K562 (cell line): ENCODE results near the gene LPIN1. TPM values are rescaled to one million over a fixed set of nuclear protein-coding genes. Genes with fewer than 3 reads are reported as not detected.

ENCODE experiments used
- KDM4B ChIP-seq, 2 experiments: fragments of 450-650 bp in 1 of 2; sonication (generic) in 1 of 2; IDR thresholded peaks; 2 replicates each; pipeline ENCODE4 v1.6.1; 2016 to 2017; ENCODE audit warnings: borderline replicate concordance in 2 of 2, antibody characterized with exemption in 1 of 2, low read depth in 1 of 2, mild to moderate bottlenecking in 1 of 2
- KLF10 ChIP-seq: fragments of 250-450 bp; sonication (Bioruptor Pico); IDR thresholded peaks from 2 replicates; pipeline ENCODE4 v1.6.1; 2021; ENCODE audit warnings: matching md5 sums
- NELFE ChIP-seq: IDR thresholded peaks from 2 replicates; pipeline ENCODE4 v1.6.1; 2011; ENCODE audit warnings: mild to moderate bottlenecking; ENCODE audit not compliant: insufficient read depth, insufficient read length
- POLR2AphosphoS2 ChIP-seq: IDR thresholded peaks from 2 replicates; pipeline ENCODE4 v1.6.1; 2012; ENCODE audit warnings: low read length, improper control_type of control experiment
- SIX5 ChIP-seq, 2 experiments: IDR thresholded peaks; 2 replicates each; pipeline ENCODE4 v1.6.1; 2011; ENCODE audit warnings: low read length in 2 of 2, borderline replicate concordance in 1 of 2, low read depth in 1 of 2, mild to moderate bottlenecking in 1 of 2, moderate library complexity in 1 of 2; ENCODE audit not compliant: insufficient read depth in 1 of 2
- SLC30A9 ChIP-seq: fragments of 250-450 bp; sonication (Bioruptor Pico); IDR thresholded peaks from 2 replicates; pipeline ENCODE4 v1.8.0; 2022; ENCODE audit warnings: mild to moderate bottlenecking, moderate library complexity
- SMARCB1 ChIP-seq: IDR thresholded peaks from 2 replicates; pipeline ENCODE4 v1.6.1; 2011; ENCODE audit warnings: improper control_type of control experiment, low read depth; ENCODE audit not compliant: insufficient read length
- TAL1 ChIP-seq: fragments of 450-650 bp; IDR thresholded peaks from 2 replicates; pipeline ENCODE4 v1.6.1; 2016; ENCODE audit warnings: mild to moderate bottlenecking
- TCF7L2 ChIP-seq: fragments of 150-350 bp; IDR thresholded peaks from 2 replicates; pipeline ENCODE4 v1.6.1; 2016; ENCODE audit warnings: low read depth, mild to moderate bottlenecking, low read length, moderate library complexity
- ZNF263 ChIP-seq: sonication (generic); formaldehyde crosslinking; IDR thresholded peaks from 2 replicates; pipeline ENCODE4 v1.8.0; 2022; ENCODE audit warnings: mild to moderate bottlenecking, missing genetic modification reagents, borderline replicate concordance
- ZNF584 ChIP-seq: fragments of 200-800 bp; sonication (Bioruptor generic); IDR thresholded peaks from 2 replicates; pipeline ENCODE4 v1.6.1; 2016; ENCODE audit warnings: low read depth, mild to moderate bottlenecking, missing genetic modification characterization, missing compliant biosample characterization
- ZNF644 ChIP-seq: fragments of 200-800 bp; sonication (Bioruptor generic); IDR thresholded peaks from 2 replicates; pipeline ENCODE4 v1.6.1; 2016; ENCODE audit warnings: low read depth, missing genetic modification characterization, missing compliant biosample characterization
- polyA plus RNA-seq, 8 experiments: library from polyadenylated mRNA; depleted of rRNA in 4 of 8; stranded (reverse) in 5 of 8; unstranded in 3 of 8; fragments of >200 nt; fragmentation: Nextera tagmentation in 2 of 8; fragmentation: Illumina TruSeq in 1 of 8; extraction: Ambion mirVana in 2 of 8; extraction: Trizol in 1 of 8; gene quantifications; 2 replicates each; pipeline versions ENCODE4 v1.2.1 to v1.2.3, GENCODE V29; 2011 to 2014; ENCODE audit warnings: inconsistent platforms in 1 of 8, missing spikeins in 1 of 8
- total RNA-seq, 7 experiments: library from RNA; depleted of rRNA in 6 of 7; stranded (reverse); fragments of >200 nt in 6 of 7; fragmentation: Illumina TruSeq in 2 of 7; extraction: Trizol in 2 of 7; gene quantifications; 2 replicates each; pipeline versions ENCODE4 v1.2.1 to v1.2.3, GENCODE V29; 2011 to 2021; ENCODE audit warnings: low replicate concordance in 1 of 7
- TF ChIP-seq, protein P1 (sequence below): sonication (generic); formaldehyde crosslinking; IDR thresholded peaks from 2 replicates; pipeline ENCODE4 v1.8.0; 2022; ENCODE audit warnings: mild to moderate bottlenecking, low read depth, missing genetic modification reagents
- TF ChIP-seq, protein P2 (sequence below): fragments of 450-650 bp; IDR thresholded peaks from 2 replicates; pipeline ENCODE4 v1.6.1; 2016; ENCODE audit warnings: borderline replicate concordance
- TF ChIP-seq, protein P3 (sequence below): fragments of 450-650 bp; IDR thresholded peaks from 2 replicates; pipeline ENCODE4 v1.6.1; 2017; ENCODE audit warnings: mild to moderate bottlenecking, moderate library complexity
- TF ChIP-seq, protein P4 (sequence below), 2 experiments: IDR thresholded peaks; 2 replicates each; pipeline ENCODE4 v1.6.1; 2011; ENCODE audit warnings: borderline replicate concordance in 1 of 2, control low read depth in 1 of 2, low read depth in 1 of 2, low read length in 1 of 2, mild to moderate bottlenecking in 1 of 2, mixed read lengths in 1 of 2, moderate library complexity in 1 of 2; ENCODE audit not compliant: insufficient read depth in 1 of 2, insufficient read length in 1 of 2, poor library complexity in 1 of 2, severe bottlenecking in 1 of 2; ENCODE audit errors: extremely low read depth in 1 of 2
- TF ChIP-seq, protein P5 (sequence below): fragments of 200-800 bp; sonication (Bioruptor generic); IDR thresholded peaks from 2 replicates; pipeline ENCODE4 v1.6.1; 2017; ENCODE audit warnings: missing genetic modification characterization, missing compliant biosample characterization
- TF ChIP-seq, protein P6 (sequence below), 3 experiments: fragments of 200-800 bp in 1 of 3; sonication (Bioruptor generic) in 1 of 3; sonication (generic) in 1 of 3; formaldehyde crosslinking in 1 of 3; IDR thresholded peaks; 2 replicates each; pipeline versions ENCODE4 v1.6.1 to v1.8.0; 2016 to 2022; ENCODE audit warnings: mild to moderate bottlenecking in 2 of 3, missing compliant biosample characterization in 2 of 3, missing genetic modification characterization in 2 of 3, missing genetic modification reagents in 1 of 3

Gene LPIN1
- total and polyA plus RNA-seq, 9 of the 15 experiments (the other 6 are each of a cell fraction or from before 2014, with no cell fraction given): 9.2 to 84.0 (median 27.8) TPM

DNA sequence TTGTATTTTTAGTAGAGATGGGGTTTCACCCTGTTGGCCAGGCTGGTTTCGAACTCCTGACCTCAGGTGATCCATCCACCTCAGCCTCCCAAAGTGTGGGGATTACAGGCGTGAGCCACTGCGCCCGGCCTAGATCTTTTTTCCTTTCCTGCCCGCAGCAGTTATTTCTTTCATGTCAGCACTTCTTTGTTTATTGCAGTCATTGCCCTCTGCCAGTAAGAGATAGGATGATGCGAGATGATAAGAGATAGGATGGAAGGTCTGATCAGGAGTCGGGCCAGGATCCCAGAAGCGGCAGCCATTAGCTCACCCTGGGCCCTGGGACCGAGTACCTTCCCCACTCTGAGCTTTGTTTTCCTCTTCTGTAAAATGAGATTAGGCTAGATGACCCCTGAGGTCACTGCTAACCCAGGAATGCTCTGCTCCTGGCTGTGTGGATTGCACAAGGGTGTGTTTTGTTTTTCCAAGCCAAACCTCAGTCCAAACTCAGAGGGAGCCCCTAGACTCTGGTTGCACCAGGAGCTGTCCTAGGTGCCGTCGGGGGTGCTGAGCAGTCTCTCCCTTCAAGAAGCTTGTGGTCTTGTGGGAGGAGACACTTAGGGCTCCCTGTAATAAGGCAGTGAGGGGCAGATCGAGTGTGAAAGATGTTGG is 63.3 kb downstream of the LPIN1 start (continued):
- TF ChIP-seq, protein P1, sequence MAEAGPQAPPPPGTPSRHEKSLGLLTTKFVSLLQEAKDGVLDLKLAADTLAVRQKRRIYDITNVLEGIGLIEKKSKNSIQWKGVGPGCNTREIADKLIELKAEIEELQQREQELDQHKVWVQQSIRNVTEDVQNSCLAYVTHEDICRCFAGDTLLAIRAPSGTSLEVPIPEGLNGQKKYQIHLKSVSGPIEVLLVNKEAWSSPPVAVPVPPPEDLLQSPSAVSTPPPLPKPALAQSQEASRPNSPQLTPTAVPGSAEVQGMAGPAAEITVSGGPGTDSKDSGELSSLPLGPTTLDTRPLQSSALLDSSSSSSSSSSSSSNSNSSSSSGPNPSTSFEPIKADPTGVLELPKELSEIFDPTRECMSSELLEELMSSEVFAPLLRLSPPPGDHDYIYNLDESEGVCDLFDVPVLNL: no peak
- no peak for TF ChIP-seq NELFE
- peak; percentile 43 for TF ChIP-seq TAL1
- no peak for TF ChIP-seq TCF7L2
- no peak for TF ChIP-seq SMARCB1
- TF ChIP-seq, protein P2, sequence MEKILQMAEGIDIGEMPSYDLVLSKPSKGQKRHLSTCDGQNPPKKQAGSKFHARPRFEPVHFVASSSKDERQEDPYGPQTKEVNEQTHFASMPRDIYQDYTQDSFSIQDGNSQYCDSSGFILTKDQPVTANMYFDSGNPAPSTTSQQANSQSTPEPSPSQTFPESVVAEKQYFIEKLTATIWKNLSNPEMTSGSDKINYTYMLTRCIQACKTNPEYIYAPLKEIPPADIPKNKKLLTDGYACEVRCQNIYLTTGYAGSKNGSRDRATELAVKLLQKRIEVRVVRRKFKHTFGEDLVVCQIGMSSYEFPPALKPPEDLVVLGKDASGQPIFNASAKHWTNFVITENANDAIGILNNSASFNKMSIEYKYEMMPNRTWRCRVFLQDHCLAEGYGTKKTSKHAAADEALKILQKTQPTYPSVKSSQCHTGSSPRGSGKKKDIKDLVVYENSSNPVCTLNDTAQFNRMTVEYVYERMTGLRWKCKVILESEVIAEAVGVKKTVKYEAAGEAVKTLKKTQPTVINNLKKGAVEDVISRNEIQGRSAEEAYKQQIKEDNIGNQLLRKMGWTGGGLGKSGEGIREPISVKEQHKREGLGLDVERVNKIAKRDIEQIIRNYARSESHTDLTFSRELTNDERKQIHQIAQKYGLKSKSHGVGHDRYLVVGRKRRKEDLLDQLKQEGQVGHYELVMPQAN: no peak
- TF ChIP-seq, protein P3, sequence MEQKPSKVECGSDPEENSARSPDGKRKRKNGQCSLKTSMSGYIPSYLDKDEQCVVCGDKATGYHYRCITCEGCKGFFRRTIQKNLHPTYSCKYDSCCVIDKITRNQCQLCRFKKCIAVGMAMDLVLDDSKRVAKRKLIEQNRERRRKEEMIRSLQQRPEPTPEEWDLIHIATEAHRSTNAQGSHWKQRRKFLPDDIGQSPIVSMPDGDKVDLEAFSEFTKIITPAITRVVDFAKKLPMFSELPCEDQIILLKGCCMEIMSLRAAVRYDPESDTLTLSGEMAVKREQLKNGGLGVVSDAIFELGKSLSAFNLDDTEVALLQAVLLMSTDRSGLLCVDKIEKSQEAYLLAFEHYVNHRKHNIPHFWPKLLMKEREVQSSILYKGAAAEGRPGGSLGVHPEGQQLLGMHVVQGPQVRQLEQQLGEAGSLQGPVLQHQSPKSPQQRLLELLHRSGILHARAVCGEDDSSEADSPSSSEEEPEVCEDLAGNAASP: no peak
- no peak for TF ChIP-seq ZNF584 (CRISPR knock-in tag)
- TF ChIP-seq ZNF644 (tag): no peak
- TF ChIP-seq SLC30A9: no peak
- no peak for TF ChIP-seq KLF10 (CRISPR knock-in tag)
- no peak for TF ChIP-seq SIX5 (IDR thresholded peaks at IDR 0.05; ENCODE audit: borderline replicate concordance in 1 of 2, insufficient read depth in 1 of 2, low read depth in 1 of 2, low read length in 2 of 2)
- TF ChIP-seq, protein P4, sequence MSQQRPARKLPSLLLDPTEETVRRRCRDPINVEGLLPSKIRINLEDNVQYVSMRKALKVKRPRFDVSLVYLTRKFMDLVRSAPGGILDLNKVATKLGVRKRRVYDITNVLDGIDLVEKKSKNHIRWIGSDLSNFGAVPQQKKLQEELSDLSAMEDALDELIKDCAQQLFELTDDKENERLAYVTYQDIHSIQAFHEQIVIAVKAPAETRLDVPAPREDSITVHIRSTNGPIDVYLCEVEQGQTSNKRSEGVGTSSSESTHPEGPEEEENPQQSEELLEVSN (IDR thresholded peaks at IDR 0.05; ENCODE audit: borderline replicate concordance in 1 of 2, extremely low read depth in 1 of 2, insufficient read depth in 1 of 2, insufficient read length in 1 of 2, low read depth in 1 of 2, low read length in 1 of 2, poor library complexity in 1 of 2, severe bottlenecking in 1 of 2): no peak
- TF ChIP-seq KDM4B (IDR thresholded peaks at IDR 0.05; ENCODE audit: borderline replicate concordance in 2 of 2, low read depth in 1 of 2): no peak
- TF ChIP-seq, protein P5, sequence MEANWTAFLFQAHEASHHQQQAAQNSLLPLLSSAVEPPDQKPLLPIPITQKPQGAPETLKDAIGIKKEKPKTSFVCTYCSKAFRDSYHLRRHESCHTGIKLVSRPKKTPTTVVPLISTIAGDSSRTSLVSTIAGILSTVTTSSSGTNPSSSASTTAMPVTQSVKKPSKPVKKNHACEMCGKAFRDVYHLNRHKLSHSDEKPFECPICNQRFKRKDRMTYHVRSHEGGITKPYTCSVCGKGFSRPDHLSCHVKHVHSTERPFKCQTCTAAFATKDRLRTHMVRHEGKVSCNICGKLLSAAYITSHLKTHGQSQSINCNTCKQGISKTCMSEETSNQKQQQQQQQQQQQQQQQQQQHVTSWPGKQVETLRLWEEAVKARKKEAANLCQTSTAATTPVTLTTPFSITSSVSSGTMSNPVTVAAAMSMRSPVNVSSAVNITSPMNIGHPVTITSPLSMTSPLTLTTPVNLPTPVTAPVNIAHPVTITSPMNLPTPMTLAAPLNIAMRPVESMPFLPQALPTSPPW (CRISPR knock-in tag): no peak
- no peak for TF ChIP-seq ZNF263 (CRISPR knock-in tag)
- TF ChIP-seq, protein P6, sequence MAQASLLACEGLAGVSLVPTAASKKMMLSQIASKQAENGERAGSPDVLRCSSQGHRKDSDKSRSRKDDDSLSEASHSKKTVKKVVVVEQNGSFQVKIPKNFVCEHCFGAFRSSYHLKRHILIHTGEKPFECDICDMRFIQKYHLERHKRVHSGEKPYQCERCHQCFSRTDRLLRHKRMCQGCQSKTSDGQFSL (CRISPR knock-in tag; IDR thresholded peaks at IDR 0.05): no peak
- TF ChIP-seq, protein P6 (tag; IDR thresholded peaks at IDR 0.05): peak in 1 of 2 experiments; percentile 33; a peak in 1 of 4 replicates
- TF ChIP-seq POLR2AphosphoS2: no peak
